Activated CD8-positive, alpha-beta memory T cell treated with anti-CD3 and anti-CD28 coated beads, Interleukin-2, amount 50 U/mL, for 1 hour (primary cell): Measurements from ENCODE around the gene NFIA.
"Not testable (repeated sequence)": the region's sequence is repeated elsewhere in the genome, so short reads cannot be mapped to it uniquely, and the experiment has no call there.

ENCODE experiments used
- DNase-seq: peaks from one replicate; pipeline ENCODE4 v3.0.0-alpha.2; 2020; ENCODE audit errors: extremely low read depth

The NFIA gene

DNA sequence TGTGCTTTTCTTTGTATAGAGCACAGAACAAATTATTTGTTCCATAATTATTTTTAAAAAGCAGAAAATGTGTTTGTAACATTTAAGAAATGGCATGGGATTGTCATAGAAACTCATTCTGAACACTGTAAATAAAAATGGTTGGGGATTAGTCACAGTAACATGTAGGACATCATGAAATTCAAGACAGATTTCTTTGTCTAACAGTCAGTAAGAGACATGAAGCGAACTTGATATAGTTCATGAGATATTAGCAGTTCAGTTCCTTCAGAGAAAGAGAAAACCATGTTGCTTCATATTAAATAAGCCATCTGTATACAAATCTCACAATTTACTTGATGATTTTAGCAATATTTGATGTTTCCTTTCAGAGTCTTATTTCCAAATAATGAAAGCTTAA lies 19.7 kb downstream of the NFIA start:
- DNase-seq = no peak

DNA sequence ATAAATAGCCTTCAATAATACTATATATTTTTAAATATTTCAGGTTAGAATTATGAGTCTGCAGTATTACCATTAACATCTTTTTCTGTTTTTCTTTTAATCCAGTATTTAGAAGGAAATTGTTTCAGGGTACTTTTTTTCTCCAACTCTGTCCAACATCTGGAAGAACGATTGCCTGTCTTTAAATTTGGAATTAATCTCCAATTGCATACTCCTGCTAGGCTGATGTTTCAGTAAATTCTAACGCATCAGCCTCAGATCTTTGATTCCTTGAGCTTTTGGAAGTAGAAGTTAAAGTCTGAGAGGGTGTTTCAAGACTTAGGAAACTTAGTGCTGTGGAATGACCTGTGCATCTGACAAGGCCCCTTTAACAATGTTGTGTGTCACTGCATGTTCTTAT lies 20.3 kb downstream of the NFIA start:
- no peak for DNase-seq

DNA sequence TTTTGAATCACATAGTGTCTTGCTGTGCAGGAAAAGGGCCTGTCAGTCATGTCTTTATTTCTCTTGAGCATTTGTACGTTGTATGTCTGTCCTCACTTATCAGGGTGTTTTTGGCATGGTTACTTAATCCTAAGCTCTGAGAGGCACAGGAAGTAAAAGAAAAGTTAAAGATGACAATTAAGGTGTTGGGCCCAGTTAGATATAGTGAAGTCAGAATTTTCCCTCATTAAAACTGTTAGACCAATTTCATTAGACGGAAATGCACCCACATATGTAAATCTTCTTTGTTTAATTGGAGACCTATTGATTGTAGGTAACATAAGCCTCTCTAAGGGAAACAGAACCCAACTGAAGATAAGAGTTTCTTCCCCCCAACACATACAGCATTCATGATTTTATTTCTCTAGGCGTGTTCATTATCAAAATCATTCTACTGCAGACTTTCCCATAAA lies 21.9 kb downstream of the NFIA start:
- no peak for DNase-seq

DNA sequence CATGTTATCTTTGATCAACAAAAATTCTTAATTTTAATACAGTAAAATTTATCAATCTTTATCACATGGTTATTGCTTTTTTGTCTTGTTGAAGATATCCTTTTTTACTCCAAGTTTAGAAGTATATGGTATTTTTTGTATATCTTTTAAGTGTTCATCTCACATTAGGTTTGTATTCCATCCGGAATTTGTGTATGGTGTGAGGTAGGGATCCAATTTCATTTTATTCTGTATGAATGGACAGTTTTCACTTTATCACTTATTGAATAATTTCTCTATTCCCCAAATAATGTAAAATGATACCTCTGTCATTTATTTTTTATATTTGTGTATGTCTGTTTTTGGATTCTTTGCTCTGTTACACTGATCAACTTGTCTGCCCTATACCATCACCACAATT lies 25.3 kb downstream of the NFIA start:
- DNase-seq = no peak

DNA sequence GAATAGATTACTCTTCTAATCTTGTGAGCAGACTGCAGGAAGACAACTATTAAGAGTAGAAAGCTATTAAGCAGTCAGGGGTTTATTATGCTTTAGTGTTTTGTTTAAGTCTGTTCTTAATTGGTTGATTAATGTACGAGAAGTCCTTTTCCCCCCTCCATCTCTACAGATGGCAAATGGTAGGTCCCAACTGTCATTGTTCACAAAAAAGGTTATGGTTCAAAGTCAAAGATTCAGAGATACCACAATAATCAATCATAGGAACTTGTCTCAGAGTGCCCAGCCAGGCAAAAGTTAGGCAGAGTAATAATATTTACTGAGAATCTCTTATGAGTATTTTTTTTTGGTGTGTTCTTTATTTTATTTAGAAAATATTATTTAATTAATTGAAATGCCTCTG lies 26.8 kb downstream of the NFIA start:
- no peak for DNase-seq

DNA sequence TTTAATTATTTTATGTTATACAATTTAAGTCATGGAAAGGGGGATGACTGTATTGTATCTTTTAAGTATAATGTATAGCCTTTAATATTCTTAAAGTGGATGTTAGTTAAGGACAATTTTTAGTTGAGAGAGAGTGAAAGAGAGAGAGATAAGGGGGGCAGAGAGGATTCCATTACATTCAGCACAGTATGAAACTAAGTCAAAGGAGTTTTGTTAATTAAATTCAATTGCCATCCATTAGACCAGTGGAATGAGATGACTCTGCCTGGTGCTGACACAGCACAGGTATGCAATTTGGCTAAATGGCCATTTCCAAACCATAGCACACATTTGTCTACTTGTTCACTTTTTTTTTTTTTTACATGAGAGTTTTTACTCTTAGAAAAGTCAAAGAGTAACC lies 27.5 kb downstream of the NFIA start:
- DNase-seq = no peak

DNA sequence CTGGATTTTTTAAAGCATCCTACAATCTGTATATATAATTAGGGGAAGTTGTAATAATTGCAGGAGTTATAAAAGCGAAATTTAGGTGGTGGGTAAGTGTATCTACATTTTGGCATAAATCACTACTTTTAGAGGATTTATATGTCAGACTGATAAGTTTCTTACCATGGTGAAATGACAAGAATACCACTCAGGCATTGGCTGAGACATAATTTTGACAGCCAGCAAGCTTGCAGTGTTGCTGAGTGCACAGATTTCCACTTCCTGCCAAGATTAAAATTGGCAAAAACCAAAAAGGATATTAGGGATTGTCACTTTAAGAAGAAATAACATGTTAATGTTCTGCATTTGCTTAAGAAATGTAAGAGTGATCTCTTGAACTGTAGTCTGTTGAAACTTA lies 28.2 kb downstream of the NFIA start:
- DNase-seq = no peak

DNA sequence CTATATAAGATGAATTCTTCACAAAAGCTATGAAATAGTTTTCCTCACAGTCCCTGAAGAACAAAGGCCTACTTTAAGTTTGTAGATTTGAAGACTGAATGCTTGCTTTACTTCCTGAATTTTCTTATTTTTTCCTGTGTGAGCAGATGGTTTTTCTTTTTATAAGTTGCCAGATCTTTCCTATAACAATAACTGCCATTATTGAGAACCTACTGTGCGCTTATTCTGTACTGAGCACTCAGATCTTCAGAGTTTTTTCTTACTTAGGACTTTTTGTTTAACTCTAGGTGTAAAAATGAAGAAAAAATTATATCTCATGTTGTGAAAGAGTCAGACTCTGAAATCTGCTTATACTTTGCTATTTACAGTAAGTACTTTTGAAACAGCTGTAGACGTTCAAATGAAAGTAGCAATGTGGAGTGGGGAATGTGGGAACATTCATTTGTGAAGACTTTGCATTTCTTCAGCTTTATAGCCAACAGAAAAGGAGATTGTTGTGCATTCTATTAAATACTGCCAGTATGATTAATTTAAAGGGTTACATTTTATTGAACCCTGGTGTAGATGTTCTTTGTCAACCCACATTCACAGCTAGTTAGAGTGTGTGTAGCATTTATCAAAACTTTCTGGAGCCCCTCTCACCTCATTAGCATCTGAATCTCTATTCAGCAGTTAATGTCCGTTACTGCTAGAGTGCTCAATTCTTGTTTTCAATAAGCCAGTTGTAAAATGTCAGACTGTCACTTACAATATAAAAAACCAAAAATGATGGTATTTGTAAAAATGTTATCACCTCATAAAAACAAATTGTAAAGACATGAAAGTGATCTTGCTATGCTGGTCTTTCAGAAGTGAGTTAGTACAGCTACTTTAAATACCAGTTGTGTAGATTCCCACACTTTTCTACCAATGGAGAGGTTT lies 29.0 kb downstream of the NFIA start:
- DNase-seq = no peak

DNA sequence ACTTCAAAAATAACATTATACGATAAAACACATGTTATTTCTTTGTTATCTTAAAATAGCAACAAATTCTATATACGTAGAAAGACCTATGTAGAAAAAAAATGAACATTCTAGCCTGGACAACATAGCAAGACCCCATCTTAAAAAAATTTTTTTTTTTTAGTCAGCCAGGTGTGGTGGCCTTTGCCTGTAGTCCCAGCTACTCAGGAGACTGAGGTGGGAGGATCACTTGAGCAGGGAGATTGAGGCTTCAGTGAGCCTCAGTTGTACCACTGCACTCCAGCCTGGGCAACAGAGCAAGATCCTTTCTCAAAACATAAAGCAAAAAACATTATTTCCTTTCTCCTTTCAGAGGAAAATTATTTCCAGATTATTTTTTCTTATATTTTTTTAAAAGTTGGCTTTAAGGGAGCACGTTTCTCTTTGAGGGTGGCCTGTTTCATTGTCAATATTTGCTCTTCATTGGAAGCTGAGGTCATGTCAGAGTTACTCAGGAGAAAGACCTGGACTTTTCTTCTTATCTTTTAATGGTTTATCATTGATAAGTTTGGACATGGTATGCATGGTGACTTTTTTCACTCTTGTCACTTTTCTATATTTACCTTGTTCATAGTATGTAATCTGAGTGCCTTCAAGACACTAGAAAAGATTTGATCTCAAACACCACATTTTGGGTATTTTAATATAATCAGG lies 32.0 kb downstream of the NFIA start:
- DNase-seq = no peak

DNA sequence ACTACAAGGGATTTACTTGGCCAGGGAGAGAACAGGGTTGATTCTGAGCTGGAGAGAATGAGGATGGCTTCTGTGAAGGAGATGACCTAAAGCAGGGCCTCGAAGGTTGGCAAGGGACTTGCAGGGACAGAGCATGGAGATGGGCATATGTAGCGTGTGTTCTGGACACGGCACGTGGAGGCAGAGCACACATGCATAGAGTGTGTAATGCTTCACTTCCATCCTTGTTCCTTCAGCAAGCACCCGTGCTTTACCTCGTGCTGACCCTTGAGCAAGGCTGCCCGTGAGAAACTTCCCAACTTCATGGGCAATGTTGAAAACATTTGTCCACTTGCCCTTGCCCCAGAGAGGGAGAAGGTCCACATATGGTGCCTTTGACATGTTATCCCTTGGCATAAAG lies 33.1 kb downstream of the NFIA start:
- no peak for DNase-seq

DNA sequence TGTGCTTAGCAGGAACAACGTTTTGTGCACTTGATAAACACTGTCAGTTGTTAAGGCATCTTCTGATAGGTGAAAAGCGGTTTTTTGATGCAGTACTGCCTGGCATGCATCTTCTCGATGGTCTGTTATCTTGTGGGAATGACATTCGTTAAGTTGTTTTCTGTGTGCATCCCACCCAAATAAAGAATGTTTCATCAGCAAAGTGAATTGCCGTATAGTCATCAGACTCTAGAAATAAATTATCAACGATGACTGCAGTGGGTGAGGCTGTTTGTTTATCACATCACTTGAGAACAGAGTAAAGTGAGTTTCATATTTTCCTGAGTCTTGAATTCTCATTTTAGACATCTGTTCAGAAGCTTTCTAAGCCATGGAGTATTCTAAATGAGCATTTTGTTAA lies 34.1 kb downstream of the NFIA start:
- DNase-seq = no peak

DNA sequence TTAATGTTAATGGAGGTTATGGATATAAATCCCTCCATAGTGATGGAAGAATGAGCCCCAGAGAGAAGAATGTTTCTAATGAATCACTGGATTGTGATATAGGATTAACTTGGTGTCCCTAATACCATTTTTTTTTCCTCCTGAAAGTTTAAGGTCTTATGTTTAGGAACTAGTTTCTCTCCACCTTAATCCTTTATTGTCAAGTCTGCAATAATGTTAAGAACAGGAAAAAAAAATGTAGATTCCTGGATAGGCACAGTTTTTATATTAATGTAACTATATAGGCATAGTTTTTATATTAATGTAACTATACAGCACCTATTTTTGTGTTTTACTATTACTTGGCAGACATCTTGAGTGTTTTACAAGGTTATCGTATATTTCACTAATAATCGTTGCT lies 34.9 kb downstream of the NFIA start:
- DNase-seq = no peak

DNA sequence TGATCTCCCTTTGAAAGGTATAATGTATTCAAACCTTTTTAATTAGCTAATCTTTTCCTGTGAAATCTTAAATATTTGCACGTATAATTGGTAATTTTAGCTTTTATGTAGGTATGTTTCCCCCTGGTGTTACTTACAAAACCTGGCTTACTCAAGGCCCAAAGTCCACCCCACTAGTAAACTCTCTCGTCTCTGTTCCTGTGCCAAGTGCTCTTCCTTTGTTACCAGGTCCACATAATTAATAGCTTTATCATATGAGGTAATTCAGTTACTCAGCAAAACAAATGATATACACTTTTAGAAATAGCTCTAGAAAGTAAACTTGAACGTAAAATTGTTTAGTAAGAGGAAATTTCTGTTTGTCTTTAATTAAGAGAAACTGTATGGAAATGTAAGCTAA lies 36.7 kb downstream of the NFIA start:
- no peak for DNase-seq

DNA sequence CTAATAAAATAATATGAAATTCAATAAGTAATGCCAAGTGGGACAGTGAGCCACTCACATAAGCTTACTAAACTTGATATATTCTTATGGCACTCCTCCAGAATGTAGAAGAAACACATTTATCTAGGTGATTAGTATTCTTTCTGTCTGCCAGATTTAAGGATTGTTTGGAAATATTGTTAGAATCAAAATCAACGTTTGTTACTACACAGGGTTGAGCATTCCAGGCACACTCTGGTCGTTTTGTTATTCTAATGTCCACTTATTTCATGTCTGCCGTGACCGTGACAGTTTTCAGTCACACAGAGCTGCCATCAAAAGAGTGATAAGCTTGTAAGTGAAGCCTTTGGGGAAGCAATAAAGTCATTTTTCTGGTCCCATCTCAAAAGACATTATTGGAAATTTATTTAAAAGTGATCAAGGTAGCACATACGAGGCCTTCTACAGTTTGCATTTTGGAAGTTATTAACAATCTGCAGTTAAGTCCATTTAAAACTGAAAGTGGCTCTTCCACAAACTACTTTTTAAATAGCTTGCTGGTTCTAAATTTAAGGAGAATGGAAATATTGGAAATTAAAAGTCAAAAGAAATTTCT lies 38.0 kb downstream of the NFIA start:
- no peak for DNase-seq

DNA sequence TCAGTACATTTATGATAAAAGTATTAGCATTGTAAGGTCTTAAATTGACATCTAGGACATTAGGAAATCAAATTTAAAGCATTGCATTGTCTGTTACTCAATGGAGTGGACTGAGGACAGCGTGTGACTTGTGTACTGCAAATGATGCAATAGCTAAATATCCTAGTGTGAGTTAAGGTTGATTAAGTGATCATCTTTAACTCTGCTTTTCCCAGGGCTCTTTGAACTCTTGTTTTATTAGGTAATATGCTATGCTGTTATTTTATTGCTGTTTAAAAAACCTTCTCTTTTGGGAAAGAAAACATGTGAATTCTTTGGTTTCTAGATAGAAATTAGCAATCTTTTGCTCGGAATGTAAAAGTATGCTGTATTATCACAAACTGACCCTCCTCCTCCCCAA lies 38.6 kb downstream of the NFIA start:
- no peak for DNase-seq

DNA sequence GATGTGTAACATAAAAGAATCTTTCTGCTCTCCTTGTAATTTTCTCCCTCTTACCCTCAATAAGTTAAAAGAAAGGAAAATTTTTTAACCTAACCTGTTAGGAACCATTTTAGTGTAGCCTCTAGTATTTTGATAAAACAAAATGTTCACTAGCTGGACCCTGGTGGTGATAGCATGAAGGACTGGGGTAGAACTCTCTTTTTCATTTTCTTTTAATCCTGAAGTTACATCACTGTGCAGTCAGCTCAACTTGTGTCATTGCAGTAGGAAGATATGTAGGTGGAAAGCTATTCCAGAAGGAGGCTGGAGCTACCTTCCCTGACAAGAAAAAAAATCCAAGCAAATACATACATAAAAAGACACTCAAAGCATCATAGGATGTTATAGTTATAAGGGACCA lies 39.3 kb downstream of the NFIA start:
- no peak for DNase-seq

DNA sequence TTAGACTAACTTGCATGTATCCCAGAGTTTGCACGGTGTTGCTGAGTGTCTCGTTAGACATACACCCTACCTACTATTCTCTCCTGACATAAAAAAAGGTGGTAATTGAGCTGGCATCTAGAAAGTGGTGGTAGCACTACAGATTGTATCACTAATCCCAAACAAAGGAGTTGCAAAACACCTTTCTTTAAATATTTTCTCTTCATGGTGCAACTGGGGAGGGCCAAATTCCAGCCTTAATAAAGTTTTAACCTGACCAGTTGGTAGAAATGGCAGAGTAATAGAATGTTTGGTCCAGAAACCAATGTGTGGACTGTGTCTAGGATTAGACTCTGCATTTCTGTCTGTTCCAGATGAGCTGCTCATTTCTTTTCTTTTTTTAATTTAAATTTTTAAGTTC lies 40.0 kb downstream of the NFIA start:
- no peak for DNase-seq

DNA sequence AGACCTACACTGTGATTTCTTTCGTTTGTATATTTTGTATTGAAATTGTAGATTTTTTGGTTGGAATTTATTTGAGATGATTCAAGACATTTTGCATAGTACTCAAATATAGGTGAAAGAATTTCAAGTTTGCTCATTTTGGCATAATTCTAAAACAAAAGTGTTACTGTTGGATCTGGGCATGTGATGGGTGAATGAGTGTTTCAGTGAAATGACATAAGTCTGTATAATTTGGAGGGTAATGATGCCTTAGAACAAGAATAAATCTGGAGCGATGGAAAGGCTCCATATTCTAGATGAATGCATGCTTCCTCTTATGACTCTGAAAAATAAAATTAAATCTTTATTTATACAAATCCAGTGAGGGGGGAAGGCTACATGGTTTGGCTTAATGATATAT lies 41.0 kb downstream of the NFIA start:
- DNase-seq = no peak

DNA sequence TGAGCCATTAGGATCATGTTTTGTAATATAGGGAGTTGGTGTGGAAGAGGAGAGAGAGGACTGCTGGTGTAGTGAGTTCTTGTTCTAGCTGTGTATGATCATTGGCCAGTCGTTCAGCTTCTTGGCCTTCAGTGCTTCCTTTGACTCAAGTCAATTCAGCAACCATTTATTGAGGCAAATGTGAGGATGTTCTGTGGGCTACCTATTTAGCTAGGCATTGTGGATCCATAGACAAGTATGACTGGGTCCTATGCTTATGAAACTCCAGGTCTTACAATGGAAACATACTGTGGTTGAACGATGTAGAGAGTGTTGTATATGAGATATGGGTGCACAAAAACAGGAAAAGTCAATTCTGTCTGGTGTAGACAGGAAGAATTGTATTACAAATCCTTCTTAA lies 41.7 kb downstream of the NFIA start:
- DNase-seq = no peak

DNA sequence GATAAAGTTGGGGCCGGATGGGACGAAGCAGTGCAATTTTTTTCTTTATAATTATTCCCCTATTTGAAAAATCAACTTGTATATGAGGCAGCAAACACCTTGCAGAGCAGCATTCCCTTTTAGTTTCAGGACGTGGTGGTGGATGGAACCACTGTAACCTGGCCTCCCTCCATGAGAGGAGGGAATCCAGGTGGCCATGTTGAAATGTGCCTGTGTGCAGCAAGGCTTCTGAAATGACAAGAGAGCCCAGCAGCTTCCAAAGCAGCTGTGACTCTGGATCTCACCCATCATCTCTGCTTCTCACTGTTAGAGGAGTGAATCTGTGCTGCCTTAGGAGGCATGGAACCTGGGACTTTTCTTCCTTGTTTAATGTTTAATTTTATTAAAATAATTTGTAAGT lies 42.3 kb downstream of the NFIA start:
- no peak for DNase-seq

DNA sequence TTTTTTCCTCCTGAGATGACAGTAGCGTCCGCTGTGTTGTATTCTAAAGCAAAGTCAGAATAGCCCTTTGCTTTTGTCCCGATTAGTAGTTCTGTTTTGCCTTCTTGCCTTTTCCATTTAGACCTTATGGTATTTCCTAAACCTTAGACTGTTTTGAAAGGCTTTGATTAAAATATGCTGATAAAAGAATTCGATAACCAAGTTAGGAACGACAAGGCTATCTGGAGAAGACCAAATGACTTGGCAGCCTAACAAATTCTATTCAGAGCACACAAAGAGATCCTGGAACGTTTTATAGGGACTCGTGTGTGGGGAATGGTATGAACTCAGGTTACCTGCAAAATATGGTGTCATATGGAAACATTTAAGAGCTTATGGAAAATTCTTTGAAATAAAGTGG lies 42.9 kb downstream of the NFIA start:
- no peak for DNase-seq

DNA sequence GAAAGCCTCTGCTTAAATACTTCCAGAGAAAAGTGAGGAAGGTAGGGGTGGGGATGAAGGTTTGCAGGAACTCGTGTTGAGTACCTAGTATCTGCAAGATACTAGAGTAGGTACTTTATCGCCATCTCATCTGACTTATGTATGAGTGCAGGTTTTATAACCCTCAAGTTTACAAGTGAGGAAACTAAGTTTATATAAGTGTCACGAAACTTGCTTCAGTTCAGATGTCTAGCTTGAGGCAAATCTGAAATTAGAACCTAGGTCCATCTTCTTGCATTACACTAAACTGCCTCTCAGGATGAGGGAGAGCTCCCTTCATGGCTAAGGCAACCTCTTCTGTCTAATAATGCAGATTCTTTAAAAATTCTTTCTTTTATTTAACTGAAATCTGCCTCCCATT lies 43.5 kb downstream of the NFIA start:
- no peak for DNase-seq

DNA sequence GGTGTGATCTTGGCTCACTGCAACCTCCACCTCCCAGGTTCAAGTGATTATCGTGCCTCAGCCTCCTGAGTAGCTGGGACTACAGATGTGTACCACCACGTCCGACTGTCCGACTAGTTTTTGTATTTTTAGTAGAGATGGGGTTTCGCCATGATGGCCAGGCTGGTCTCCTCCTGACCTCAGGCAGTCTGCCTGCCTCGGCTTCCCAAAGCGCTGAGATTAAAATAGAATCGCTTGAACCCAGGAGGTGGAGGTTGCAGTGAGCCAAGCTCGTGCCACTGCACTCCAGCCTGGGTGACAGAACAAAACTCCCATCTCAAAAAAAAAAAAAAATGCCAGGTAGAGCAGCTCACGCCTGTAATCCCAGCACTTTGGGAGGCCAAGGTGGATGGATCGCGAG lies 44.5 kb downstream of the NFIA start:
- DNase-seq = not testable (repeated sequence)
